Testis (tissue), 3 donors: ENCODE measurements around the gene FAM221B. TPM values are rescaled to one million over a fixed set of nuclear protein-coding genes. Genes with fewer than 3 reads are reported as not detected.

Source experiments
- DNase-seq: peaks from one replicate; pipeline ENCODE4 v3.0.0-alpha.2; 2019
- H3K27ac ChIP-seq, 2 donors: fragments of 200-600 bp; sonication (generic); one replicate each; pipeline ENCODE4 v1.5.1; 2019
- H3K27me3 ChIP-seq: fragments of 200-600 bp; sonication (generic); one replicate; pipeline ENCODE4 v1.5.1; 2019
- H3K36me3 ChIP-seq: fragments of 200-600 bp; sonication (generic); one replicate; pipeline ENCODE4 v1.5.1; 2017; ENCODE audit warnings: low read depth; ENCODE audit errors: missing control alignments
- H3K4me1 ChIP-seq: fragments of 200-600 bp; sonication (generic); one replicate; pipeline ENCODE4 v1.5.1; 2019
- H3K4me3 ChIP-seq, 2 donors: fragments of 200-600 bp; sonication (generic); one replicate each; pipeline ENCODE4 v1.5.1; 2017 to 2019
- H3K9me3 ChIP-seq: fragments of 200-600 bp; sonication (generic); one replicate; pipeline ENCODE4 v1.5.1; 2017
- POLR2A ChIP-seq: fragments of 450-650 bp; IDR thresholded peaks from one replicate; pipeline ENCODE4 v1.6.1; 2017; ENCODE audit warnings: antibody characterized with exemption, mild to moderate bottlenecking, moderate library complexity
- WGBS, 2 donors: methylation state at CpG; one replicate each; pipeline ENCODE4 v1.1.5; 2018; 5-methylcytosine and 5-hydroxymethylcytosine counted together
- intact Hi-C: fragments of 100-400 bp; cut with DNase I; formaldehyde crosslinking; loops from one replicate; pipeline ENCODE4 v1.15.1; 2023; ENCODE audit warnings: low total_unique reads
- polyA plus RNA-seq: library from polyadenylated mRNA; stranded (reverse); fragments of 350-450 nt; fragmentation: Illumina TruSeq; extraction: RNeasy Lipid Tissue Mini Kit (QIAGEN cat#74804); gene quantifications from one replicate; pipeline ENCODE4 v1.2.3, GENCODE V29; 2014; ENCODE audit warnings: low read depth, low replicate concordance; ENCODE audit not compliant: insufficient read depth
- total RNA-seq, 2 donors: library from RNA; depleted of rRNA; stranded (reverse); fragments of >200 nt; gene quantifications; one replicate each; pipeline ENCODE4 v1.2.3, GENCODE V29; 2016
- TF ChIP-seq, protein P1 (sequence below), 3 experiments: fragments of 450-650 bp in 2 of 3; fragments of 200-600 bp in 1 of 3; sonication (generic) in 1 of 3; IDR thresholded peaks; one replicate each; pipeline ENCODE4 v1.5.1; 2016 to 2019; ENCODE audit warnings: antibody characterized with exemption in 3 of 3, mild to moderate bottlenecking in 2 of 3, moderate library complexity in 1 of 3

The FAM221B gene
- total and polyA plus RNA-seq, 3 donors from 2014 or later, result 4.2 to 17.1 (median 7.2) TPM

DNA sequence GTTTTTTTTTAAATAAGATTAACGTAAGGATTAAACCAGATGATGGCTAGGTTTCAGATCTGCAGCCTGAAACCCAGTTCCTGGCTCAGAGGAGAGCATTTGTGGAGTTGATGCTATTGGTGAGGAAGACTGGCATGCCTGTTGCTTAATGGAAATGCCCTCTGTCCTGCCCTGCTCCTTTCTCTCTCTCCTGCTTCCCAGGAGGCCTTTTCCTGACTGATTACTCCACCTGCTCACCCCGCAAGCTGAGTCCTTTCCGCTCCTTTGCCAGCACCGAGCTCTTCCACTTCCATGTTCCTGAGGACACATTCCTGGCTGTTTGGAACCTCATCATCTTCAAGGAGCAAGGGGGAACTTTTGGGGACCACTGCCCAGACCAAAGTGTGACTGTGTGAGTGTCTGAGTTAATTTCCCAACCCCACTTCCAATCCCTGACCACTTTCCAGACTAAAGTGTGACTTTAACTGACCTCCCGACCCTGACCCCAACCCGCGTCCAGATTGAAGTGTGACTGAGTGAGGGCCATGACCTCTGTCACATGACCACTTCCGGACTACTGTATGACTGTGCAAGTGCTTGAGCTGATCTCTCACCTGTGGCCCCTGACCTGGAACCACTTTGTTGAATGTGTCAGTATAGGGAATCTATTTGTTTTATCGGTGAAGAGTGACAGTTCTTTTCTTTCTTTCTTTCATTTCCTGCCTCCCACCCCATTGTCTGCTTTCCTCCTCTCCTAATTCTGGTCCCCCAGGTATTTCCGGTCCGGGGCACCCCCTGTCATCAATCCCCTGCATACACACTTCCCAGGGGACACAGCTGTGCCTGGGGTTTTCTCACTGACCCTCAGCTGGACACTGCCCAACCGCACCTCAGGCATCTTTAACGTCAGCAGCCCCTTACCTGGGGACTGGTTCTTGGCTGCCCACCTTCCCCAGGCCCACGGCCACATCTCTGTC is 6.0 kb upstream of the FAM221B start:
- WGBS, 2 donors, result 82 to 89% methylated on average over 14 of the region's 14 CpGs
- TF ChIP-seq, protein P1, sequence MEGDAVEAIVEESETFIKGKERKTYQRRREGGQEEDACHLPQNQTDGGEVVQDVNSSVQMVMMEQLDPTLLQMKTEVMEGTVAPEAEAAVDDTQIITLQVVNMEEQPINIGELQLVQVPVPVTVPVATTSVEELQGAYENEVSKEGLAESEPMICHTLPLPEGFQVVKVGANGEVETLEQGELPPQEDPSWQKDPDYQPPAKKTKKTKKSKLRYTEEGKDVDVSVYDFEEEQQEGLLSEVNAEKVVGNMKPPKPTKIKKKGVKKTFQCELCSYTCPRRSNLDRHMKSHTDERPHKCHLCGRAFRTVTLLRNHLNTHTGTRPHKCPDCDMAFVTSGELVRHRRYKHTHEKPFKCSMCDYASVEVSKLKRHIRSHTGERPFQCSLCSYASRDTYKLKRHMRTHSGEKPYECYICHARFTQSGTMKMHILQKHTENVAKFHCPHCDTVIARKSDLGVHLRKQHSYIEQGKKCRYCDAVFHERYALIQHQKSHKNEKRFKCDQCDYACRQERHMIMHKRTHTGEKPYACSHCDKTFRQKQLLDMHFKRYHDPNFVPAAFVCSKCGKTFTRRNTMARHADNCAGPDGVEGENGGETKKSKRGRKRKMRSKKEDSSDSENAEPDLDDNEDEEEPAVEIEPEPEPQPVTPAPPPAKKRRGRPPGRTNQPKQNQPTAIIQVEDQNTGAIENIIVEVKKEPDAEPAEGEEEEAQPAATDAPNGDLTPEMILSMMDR (IDR thresholded peaks at IDR 0.05), result no peak
- TF ChIP-seq POLR2A, result no peak
- H3K36me3 ChIP-seq, result no peaks in the 10 kb centered on the region
- H3K9me3 ChIP-seq, result no peaks in the 10 kb centered on the region
- H3K27ac ChIP-seq, result no peak overlapping the region
- no peaks in the 10 kb centered on the region for H3K27me3 ChIP-seq
- no peak overlapping the region for H3K4me3 ChIP-seq
- intact Hi-C loops, result no loop called here
- DNase-seq, result no peak
- peaks cover 25% of the 10 kb centered on the region for H3K4me1 ChIP-seq

DNA sequence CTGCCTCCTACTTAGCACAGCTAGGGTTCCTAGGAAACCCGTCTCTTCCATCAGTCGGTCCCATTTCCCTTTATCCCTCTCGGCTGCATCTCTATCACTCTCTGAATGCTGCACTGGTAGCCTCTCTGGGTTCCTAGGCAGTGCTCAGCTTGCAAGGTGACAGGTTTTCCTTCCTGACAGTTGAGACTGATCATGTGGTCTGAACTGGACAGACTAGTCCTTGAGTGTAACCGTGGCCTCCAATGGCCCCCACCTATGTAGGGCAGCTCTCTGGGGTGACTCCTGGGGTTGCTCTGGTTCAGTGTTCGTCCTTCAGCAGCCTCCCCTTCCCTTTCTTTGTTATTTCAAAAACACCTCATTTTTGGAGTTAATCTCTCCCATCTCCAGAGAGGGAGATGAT is 4.3 kb upstream of the FAM221B start:
- peaks cover 26% of the 10 kb centered on the region for H3K4me1 ChIP-seq
- no peak for TF ChIP-seq POLR2A
- TF ChIP-seq, protein P1 (IDR thresholded peaks at IDR 0.05), result no peak

DNA sequence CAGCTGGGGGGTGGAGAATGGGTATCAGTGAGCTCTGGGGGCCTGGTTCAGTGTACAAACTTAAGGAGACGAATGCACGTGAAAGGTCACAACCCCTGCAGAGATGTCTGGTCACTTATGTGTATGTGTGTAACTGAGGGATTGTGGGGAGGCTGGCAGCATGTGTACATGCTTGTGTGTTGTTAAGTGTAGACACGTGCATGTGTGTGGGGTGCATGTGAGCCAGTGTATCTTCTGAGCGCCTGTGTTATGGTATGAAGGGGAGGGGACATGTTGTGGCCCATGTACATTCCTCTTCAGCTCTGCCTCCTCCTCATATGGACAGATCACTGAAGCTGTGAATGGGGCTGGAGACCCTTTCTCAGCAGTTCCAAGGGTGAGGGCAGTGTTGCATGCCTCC is 2.5 kb upstream of the FAM221B start:
- no peaks in the 10 kb centered on the region for H3K9me3 ChIP-seq
- no peak for TF ChIP-seq POLR2A
- TF ChIP-seq, protein P1 (IDR thresholded peaks at IDR 0.05), result no peak
- peaks cover 26% of the 10 kb centered on the region for H3K4me1 ChIP-seq
- DNase-seq, result no peak
- no peak overlapping the region for H3K4me3 ChIP-seq
- intact Hi-C loops, result no loop called here
- H3K27me3 ChIP-seq, result no peaks in the 10 kb centered on the region
- no peak overlapping the region for H3K27ac ChIP-seq
- H3K36me3 ChIP-seq, result no peaks in the 10 kb centered on the region
- 71 to 92% methylated on average over 4 of the region's 4 CpGs for WGBS, 2 donors

More for the DNA sequence above, 4.3 kb upstream of the FAM221B start:
- Histone ChIP-seq H3K27me3 (no peaks in the 10 kb centered on the region), H3K27ac (no peak overlapping the region), H3K36me3 (no peaks in the 10 kb centered on the region), H3K4me3 (no peak overlapping the region), H3K9me3 (no peaks in the 10 kb centered on the region)
- intact Hi-C loops, result no loop called here
- 73 to 83% methylated on average over 5 of the region's 5 CpGs for WGBS, 2 donors
- no peak for DNase-seq

DNA sequence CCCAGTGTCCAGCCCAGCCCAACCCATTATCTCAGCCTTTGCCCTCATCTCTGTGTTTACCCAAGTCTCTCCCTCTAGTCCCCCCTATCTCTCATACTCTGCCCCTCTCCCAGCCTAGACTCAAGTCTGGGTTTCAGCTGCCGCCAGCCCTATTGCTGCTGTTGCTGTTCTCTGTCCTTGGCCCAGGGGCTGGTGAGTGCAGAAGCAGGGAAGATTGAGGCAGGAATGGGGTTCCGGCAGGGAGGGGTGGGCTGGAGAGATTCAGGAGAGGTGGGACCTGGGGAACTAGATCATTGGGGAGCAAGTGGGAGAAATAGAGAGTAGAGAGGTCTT is 1.2 kb upstream of the FAM221B start:
- H3K36me3 ChIP-seq, result no peaks in the 10 kb centered on the region
- no peaks in the 10 kb centered on the region for H3K27me3 ChIP-seq
- peak overlapping the region; percentile 82 to 86 for H3K4me3 ChIP-seq
- TF ChIP-seq, protein P1 (IDR thresholded peaks at IDR 0.05), result no peak
- TF ChIP-seq POLR2A, result no peak
- no peak for DNase-seq
- H3K4me1 ChIP-seq, result peaks cover 26% of the 10 kb centered on the region
- no peaks in the 10 kb centered on the region for H3K9me3 ChIP-seq
- H3K27ac ChIP-seq, result peak overlapping the region; percentile 83 to 97
- 26 to 29% methylated on average over 2 of the region's 2 CpGs for WGBS, 2 donors
- intact Hi-C loops, result no loop called here
